HG03558 (cell line): ENCODE data around the gene BTF3.

Experiments used
- ATAC-seq: cut with Tn5 transposase; IDR thresholded peaks from one replicate; pipeline ENCODE4 v1.9.1; 2021; ENCODE audit warnings: moderate number of reproducible peaks; ENCODE audit not compliant: unreplicated experiment; ENCODE audit errors: extremely low read depth

The BTF3 gene

GRCh38 chr5:73519531-73520283 is 21.5 kb downstream of the BTF3 start:
- ATAC-seq: peak; percentile 73

DNA sequence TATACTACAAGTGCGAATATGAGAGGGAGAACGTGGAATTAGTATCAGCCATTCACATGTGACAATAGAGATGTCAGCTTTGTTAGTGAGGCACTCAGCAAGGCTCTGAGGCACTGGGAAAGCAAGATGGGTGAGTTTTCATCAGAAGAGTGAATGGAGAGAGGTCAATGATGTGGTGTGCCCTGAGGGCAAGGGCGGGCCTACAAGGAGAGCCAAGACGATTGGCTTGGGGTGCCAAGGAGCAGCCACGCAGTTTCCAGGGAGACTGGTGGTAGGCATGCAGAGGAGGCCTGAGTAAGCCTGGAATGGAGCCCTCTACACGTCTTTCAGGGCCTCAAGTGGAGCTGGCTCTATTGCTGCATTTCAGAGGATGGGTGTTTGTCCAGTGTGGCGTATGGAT is 24.7 kb downstream of the BTF3 start:
- ATAC-seq: no peak

- no peak for ATAC-seq
These were observed 25.6 kb downstream of the BTF3 start for GRCh38 chr5:73523861-73524260.

DNA sequence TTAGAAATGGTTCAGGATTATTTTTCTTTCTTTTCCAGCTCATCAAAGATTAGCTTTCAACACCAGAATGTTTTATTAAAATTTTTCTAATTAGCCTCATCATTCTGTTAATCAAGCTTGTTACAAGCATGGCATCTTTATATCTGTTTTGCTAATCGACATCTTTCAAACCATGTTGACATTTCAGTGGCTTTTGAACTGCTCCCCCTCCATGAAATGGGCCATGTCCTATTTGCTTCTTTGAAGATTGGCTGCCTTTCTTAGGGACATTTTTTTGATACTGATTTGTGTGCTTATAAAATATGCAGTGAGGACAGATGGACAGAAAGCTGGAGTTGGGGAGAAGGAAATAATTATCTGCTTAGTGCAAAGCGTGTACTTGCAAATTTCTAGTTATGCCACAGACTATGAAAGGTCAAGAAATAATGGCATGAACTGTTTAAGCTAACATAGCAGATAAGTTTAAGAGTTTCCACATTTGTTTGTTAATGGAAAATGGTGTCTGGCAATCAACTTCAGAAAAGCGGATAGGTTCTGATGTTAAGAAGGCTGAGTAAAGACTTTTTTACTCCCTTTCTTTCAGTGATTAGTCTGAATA is 27.5 kb downstream of the BTF3 start:
- no peak for ATAC-seq

- ATAC-seq: no peak
These were observed 30.0 kb downstream of the BTF3 start for GRCh38 chr5:73528248-73528647.

DNA sequence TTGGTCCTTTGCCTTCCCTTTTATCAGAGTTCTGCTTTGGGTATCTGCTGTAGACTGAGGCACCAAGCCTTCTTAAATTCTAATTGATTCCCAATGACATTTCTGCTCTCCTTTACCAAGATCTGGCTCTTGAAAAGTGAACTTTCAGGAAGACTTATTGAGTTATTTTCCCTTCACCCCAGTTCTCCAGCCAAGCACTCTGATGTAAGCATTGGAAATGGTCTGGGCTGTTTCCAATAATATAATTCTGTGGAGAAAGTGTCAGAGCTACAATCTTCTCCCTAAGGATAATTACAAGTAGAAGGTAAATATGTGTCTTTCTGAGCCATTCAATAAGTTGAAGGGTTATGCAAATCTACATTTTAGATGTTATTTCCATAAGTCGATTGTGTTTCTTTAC is 30.8 kb downstream of the BTF3 start:
- no peak for ATAC-seq

GRCh38 chr5:73531356-73531755 is 33.1 kb downstream of the BTF3 start:
- no peak for ATAC-seq

GRCh38 chr5:73532195-73532594 is 34.0 kb downstream of the BTF3 start:
- ATAC-seq: no peak

DNA sequence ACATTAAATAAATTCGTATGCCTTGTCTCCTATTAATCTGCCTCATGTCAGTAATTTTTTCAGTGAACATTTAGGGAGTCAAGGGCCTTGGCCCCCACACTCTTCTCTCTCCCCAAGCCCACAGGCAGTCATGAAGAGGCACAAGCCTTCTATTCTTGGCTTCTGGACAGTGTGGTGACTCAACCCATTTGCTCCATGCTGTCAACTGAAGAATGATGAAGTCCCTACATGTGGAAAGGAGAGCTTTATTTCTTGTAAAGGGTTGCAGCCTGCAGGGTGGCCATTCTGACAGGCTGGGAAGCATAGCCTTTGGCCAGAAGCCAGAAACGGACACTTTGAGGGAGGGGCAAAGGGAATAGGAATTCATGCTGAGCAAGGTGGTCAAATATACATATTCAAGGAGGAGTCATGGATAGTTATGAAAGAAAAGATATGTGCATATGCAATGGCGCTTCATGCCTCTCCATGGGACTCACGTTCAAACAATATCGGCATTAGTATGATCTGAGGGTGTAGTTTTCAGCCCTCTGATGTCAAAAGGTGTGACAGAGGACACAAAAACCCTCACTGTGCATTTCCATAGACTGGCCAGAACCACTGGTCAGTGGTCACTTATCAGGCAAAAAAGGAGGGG is 35.9 kb downstream of the BTF3 start:
- ATAC-seq: no peak

- ATAC-seq: no peak
These were observed 36.7 kb downstream of the BTF3 start for GRCh38 chr5:73534971-73535370.

- ATAC-seq: no peak
These were observed 41.5 kb downstream of the BTF3 start for GRCh38 chr5:73539730-73540129.

DNA sequence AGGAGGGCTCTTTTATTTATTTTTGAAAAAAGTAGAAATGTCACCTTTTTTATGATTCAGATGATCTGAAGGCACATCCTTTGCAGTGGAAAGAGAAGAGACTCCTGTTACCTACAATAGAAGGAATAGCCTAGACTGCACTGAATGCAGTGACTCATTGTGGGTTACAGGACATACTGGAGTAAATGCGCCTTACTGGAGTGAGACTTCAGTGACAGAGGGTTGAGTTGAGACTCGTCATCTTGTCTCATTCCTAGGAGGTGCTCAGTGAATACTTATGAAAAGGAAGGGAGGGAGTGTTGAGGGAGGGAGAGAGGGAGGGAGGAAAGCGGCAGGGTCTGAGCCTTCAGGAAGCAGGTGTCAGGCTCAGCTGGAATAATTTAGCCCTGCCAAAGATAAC is 42.0 kb downstream of the BTF3 start:
- ATAC-seq: no peak

- ATAC-seq: no peak
These were observed 43.8 kb downstream of the BTF3 start for GRCh38 chr5:73542020-73542419.

- no peak for ATAC-seq
These were observed 46.5 kb downstream of the BTF3 start for GRCh38 chr5:73544429-73545402.

DNA sequence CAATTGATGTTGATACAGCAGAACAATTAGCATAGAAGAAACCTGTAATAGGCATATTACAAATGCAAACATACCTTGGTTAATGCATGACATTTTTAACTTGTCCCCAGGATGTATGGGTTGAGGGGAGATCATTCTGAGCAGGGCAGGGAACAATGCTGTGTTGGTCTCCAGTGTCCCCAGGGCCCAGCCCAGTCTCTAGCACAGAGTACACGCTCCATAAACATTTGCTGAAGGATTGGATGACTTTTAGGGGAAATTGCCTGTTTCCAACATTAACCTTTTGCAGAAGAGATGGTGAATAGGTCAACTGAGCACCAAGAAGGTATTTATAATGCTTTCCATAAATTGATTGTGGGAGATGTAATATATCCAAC is 47.1 kb downstream of the BTF3 start:
- no peak for ATAC-seq

- ATAC-seq: no peak
These were observed 51.8 kb downstream of the BTF3 start for GRCh38 chr5:73550016-73550415.

GRCh38 chr5:73552642-73553041 is 54.4 kb downstream of the BTF3 start:
- no peak for ATAC-seq
